ENCODE data around the gene COBL.

The COBL gene

GRCh38 chr7:50978633-50979215, 337.9 kb downstream of the COBL start:
- no peak for DNase-seq

- DNase-seq: no peak
Measured at GRCh38 chr7:50977421-50977820, 339.2 kb downstream of the COBL start.

GRCh38 chr7:50976064-50976463, 340.5 kb downstream of the COBL start:
- no peak for DNase-seq

GRCh38 chr7:50974240-50974639, 342.4 kb downstream of the COBL start:
- no peak for DNase-seq

- no peak for DNase-seq
Measured at GRCh38 chr7:50973814-50974213, 342.8 kb downstream of the COBL start.

- peak; percentile 13 for DNase-seq
Measured at GRCh38 chr7:50970092-50970491, 346.5 kb downstream of the COBL start.
